GM12865 (cell line): Measurements from ENCODE around the gene TMEM43.

Source experiments
- DNase-seq: peaks from one replicate; pipeline ENCODE4 v3.0.0; 2010; ENCODE audit warnings: low read depth
- H3K4me3 ChIP-seq: 2 replicates; pipeline ENCODE4 v1.5.1; 2011; ENCODE audit warnings: mild to moderate bottlenecking, low read depth, low read length, control low read depth
- CTCF ChIP-seq: IDR thresholded peaks from 2 replicates; pipeline ENCODE4 v1.5.1; 2011; ENCODE audit warnings: low read length, control low read depth, low read depth, inconsistent platforms; ENCODE audit not compliant: insufficient read depth; ENCODE audit errors: missing control alignments

The TMEM43 gene

GRCh38 chr3:14127516-14128161 is 2.8 kb downstream of the TMEM43 start:
- no peak for TF ChIP-seq CTCF
- no peak overlapping the region for H3K4me3 ChIP-seq

GRCh38 chr3:14128724-14129123 is 3.9 kb downstream of the TMEM43 start:
- no peak for TF ChIP-seq CTCF
- no peak overlapping the region for H3K4me3 ChIP-seq
- no peak for DNase-seq

More at GRCh38 chr3:14127516-14128161, 2.8 kb downstream of the TMEM43 start:
- no peak for DNase-seq

GRCh38 chr3:14129296-14129695 is 4.4 kb downstream of the TMEM43 start:
- no peak for DNase-seq
- no peak overlapping the region for H3K4me3 ChIP-seq
- no peak for TF ChIP-seq CTCF

GRCh38 chr3:14130230-14130629 is 5.4 kb downstream of the TMEM43 start:
- H3K4me3 ChIP-seq = no peak overlapping the region
- TF ChIP-seq CTCF = no peak
- DNase-seq = no peak

- no peak for TF ChIP-seq CTCF
Observed at GRCh38 chr3:14130707-14131106, 5.9 kb downstream of the TMEM43 start.

GRCh38 chr3:14131134-14131533 is 6.3 kb downstream of the TMEM43 start:
- no peak for DNase-seq
- no peak overlapping the region for H3K4me3 ChIP-seq
- no peak for TF ChIP-seq CTCF

More at GRCh38 chr3:14130707-14131106, 5.9 kb downstream of the TMEM43 start:
- H3K4me3 ChIP-seq = no peak overlapping the region
- DNase-seq = no peak

GRCh38 chr3:14132120-14132519 is 7.3 kb downstream of the TMEM43 start:
- no peak for DNase-seq
- TF ChIP-seq CTCF = no peak
- H3K4me3 ChIP-seq = no peak overlapping the region
